K562 (cell line): ENCODE results near the gene SLX4IP. TPM values are rescaled to one million over a fixed set of nuclear protein-coding genes. Genes with fewer than 3 reads are reported as not detected.
A peak's percentile ranks its signal among the peaks of the same experiment; 100 is the strongest.

Experiments
- AFF1 ChIP-seq, 2 experiments: fragments of 450-650 bp; IDR thresholded peaks; 2 replicates each; pipeline ENCODE4 v1.6.1; 2018; ENCODE audit warnings: mild to moderate bottlenecking in 2 of 2, low read depth in 1 of 2; ENCODE audit not compliant: partially characterized antibody in 2 of 2
- BRCA1 ChIP-seq, 2 experiments: fragments of 450-650 bp in 1 of 2; sonication (generic) in 1 of 2; formaldehyde crosslinking in 1 of 2; IDR thresholded peaks; 2 replicates each; pipeline versions ENCODE4 v1.5.0 to v1.6.1; 2017 to 2020; ENCODE audit warnings: mild to moderate bottlenecking in 1 of 2, missing genetic modification reagents in 1 of 2
- DMBX1 ChIP-seq: fragments of 250-450 bp; sonication (Bioruptor Pico); IDR thresholded peaks from 2 replicates; pipeline ENCODE4 v1.8.0; 2022; ENCODE audit warnings: inconsistent platforms, mild to moderate bottlenecking, moderate library complexity, borderline replicate concordance
- EWSR1 ChIP-seq: fragments of 450-650 bp; IDR thresholded peaks from 2 replicates; pipeline ENCODE4 v1.6.1; 2018; ENCODE audit warnings: borderline replicate concordance, mild to moderate bottlenecking, low read depth, moderate library complexity; ENCODE audit not compliant: partially characterized antibody
- EZH2 ChIP-seq: IDR thresholded peaks from 2 replicates; pipeline ENCODE4 v1.6.1; 2012; ENCODE audit warnings: low read depth, mild to moderate bottlenecking, inconsistent platforms, low read length, borderline replicate concordance
- FIP1L1 ChIP-seq: fragments of 200-400 bp; formaldehyde crosslinking; IDR thresholded peaks from 2 replicates; pipeline ENCODE4 v1.6.1; 2018; ENCODE audit warnings: mild to moderate bottlenecking, low read depth, low read length; ENCODE audit not compliant: poor library complexity, severe bottlenecking
- FOXJ3 ChIP-seq: sonication (generic); formaldehyde crosslinking; IDR thresholded peaks from 2 replicates; pipeline ENCODE4 v1.4.0; 2020; ENCODE audit warnings: mild to moderate bottlenecking, missing genetic modification reagents
- GABPB1 ChIP-seq: sonication (generic); formaldehyde crosslinking; IDR thresholded peaks from 2 replicates; pipeline ENCODE4 v1.8.0; 2022; ENCODE audit warnings: mild to moderate bottlenecking, missing genetic modification reagents
- NFYB ChIP-seq: IDR thresholded peaks from 2 replicates; pipeline ENCODE4 v1.6.1; 2011; ENCODE audit warnings: mild to moderate bottlenecking, moderate library complexity; ENCODE audit not compliant: insufficient read length; ENCODE audit errors: extremely low read depth
- RAD51 ChIP-seq: fragments of 450-650 bp; IDR thresholded peaks from 2 replicates; pipeline ENCODE4 v1.7.1; 2016; ENCODE audit warnings: low read depth, mild to moderate bottlenecking, borderline replicate concordance
- ZMIZ1 ChIP-seq, 2 experiments: fragments of 150-350 bp in 1 of 2; IDR thresholded peaks; 2 replicates each; pipeline ENCODE4 v1.6.1; 2012 to 2016; ENCODE audit warnings: low read depth in 2 of 2, low read length in 2 of 2, mild to moderate bottlenecking in 1 of 2, moderate library complexity in 1 of 2
- ZNF224 ChIP-seq: sonication (generic); formaldehyde crosslinking; IDR thresholded peaks from 2 replicates; pipeline ENCODE4 v1.8.0; 2022; ENCODE audit warnings: mild to moderate bottlenecking, missing genetic modification reagents
- ZNF384 ChIP-seq: IDR thresholded peaks from 2 replicates; pipeline ENCODE4 v1.6.1; 2012; ENCODE audit warnings: low read depth, low read length, improper control_type of control experiment
- ZNF436 ChIP-seq: fragments of 250-450, 450-650 bp; sonication (Bioruptor Pico); formaldehyde crosslinking; IDR thresholded peaks from 2 replicates; pipeline ENCODE4 v1.7.0; 2020; ENCODE audit warnings: mild to moderate bottlenecking
- ZNF561 ChIP-seq: fragments of 450-650 bp; formaldehyde crosslinking; conservative IDR thresholded peaks from 2 replicates; pipeline ENCODE4 v1.4.0; 2020; ENCODE audit warnings: mild to moderate bottlenecking, moderate library complexity
- ZNF717 ChIP-seq: fragments of 250-450 bp; sonication (Bioruptor Pico); IDR thresholded peaks from 2 replicates; pipeline ENCODE4 v1.5.0; 2021
- ZNF79 ChIP-seq: fragments of 250-450 bp; sonication (Bioruptor Pico); IDR thresholded peaks from 2 replicates; pipeline ENCODE4 v1.4.0; 2020; ENCODE audit warnings: low read depth, mild to moderate bottlenecking, moderate library complexity
- polyA plus RNA-seq, 8 experiments: library from polyadenylated mRNA; depleted of rRNA in 4 of 8; stranded (reverse) in 5 of 8; unstranded in 3 of 8; fragments of >200 nt; fragmentation: Nextera tagmentation in 2 of 8; fragmentation: Illumina TruSeq in 1 of 8; extraction: Ambion mirVana in 2 of 8; extraction: Trizol in 1 of 8; gene quantifications; 2 replicates each; pipeline versions ENCODE4 v1.2.1 to v1.2.3, GENCODE V29; 2011 to 2014; ENCODE audit warnings: inconsistent platforms in 1 of 8, missing spikeins in 1 of 8
- total RNA-seq, 7 experiments: library from RNA; depleted of rRNA in 6 of 7; stranded (reverse); fragments of >200 nt in 6 of 7; fragmentation: Illumina TruSeq in 2 of 7; extraction: Trizol in 2 of 7; gene quantifications; 2 replicates each; pipeline versions ENCODE4 v1.2.1 to v1.2.3, GENCODE V29; 2011 to 2021; ENCODE audit warnings: low replicate concordance in 1 of 7
- TF ChIP-seq, protein P1 (sequence below): fragments of 250-450 bp; sonication (Bioruptor Pico); IDR thresholded peaks from 2 replicates; pipeline ENCODE4 v1.6.1; 2021; ENCODE audit warnings: mild to moderate bottlenecking

The SLX4IP gene
- total and polyA plus RNA-seq, 9 of the 15 experiments (the other 6 are each of a cell fraction or from before 2014, with no cell fraction given) = 1.5 to 5.9 (median 3.5) TPM

- TF ChIP-seq ZMIZ1 (IDR thresholded peaks at IDR 0.05; ENCODE audit: low read depth in 2 of 2, low read length in 2 of 2) (0 out of 4 replicates have a peak, but pooled peaks of 1 of the 2 experiments have one; percentile 22), ZNF224 (CRISPR knock-in tag) (no peak), FIP1L1 (no peak), ZNF717 (CRISPR knock-in tag) (no peak), RAD51 (peak; percentile 87), EZH2 (no peak), EWSR1 (no peak), ZNF384 (no peak), ZNF561 (CRISPR knock-in tag) (no peak), ZNF436 (CRISPR knock-in tag) (no peak), FOXJ3 (CRISPR knock-in tag) (no peak), BRCA1 (IDR thresholded peaks at IDR 0.05) (no peak), BRCA1 (CRISPR knock-in tag; IDR thresholded peaks at IDR 0.05) (no peak), AFF1 (IDR thresholded peaks at IDR 0.05; ENCODE audit: low read depth in 1 of 2, partially characterized antibody in 2 of 2) (no peak), ZNF79 (no peak), DMBX1 (CRISPR knock-in tag) (peak; percentile 57), NFYB (no peak), GABPB1 (CRISPR knock-in tag) (no peak)
- TF ChIP-seq, protein P1, sequence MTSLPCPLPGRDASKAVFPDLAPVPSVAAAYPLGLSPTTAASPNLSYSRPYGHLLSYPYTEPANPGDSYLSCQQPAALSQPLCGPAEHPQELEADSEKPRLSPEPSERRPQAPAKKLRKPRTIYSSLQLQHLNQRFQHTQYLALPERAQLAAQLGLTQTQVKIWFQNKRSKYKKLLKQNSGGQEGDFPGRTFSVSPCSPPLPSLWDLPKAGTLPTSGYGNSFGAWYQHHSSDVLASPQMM (CRISPR knock-in tag) = no peak
Observed at GRCh38 chr20:10511509-10512251, 76.6 kb downstream of the SLX4IP start (continued).
